ENCODE measurements around the gene SPTLC3. TPM values are rescaled to one million over a fixed set of nuclear protein-coding genes. Genes with fewer than 3 reads are reported as not detected.
"Not testable (repeated sequence)": the region's sequence is repeated elsewhere in the genome, so short reads cannot be mapped to it uniquely, and the experiment has no call there.

Gene SPTLC3
- total RNA-seq, 2 experiments from 2014 or later: 0.02 to 0.26 TPM

DNA sequence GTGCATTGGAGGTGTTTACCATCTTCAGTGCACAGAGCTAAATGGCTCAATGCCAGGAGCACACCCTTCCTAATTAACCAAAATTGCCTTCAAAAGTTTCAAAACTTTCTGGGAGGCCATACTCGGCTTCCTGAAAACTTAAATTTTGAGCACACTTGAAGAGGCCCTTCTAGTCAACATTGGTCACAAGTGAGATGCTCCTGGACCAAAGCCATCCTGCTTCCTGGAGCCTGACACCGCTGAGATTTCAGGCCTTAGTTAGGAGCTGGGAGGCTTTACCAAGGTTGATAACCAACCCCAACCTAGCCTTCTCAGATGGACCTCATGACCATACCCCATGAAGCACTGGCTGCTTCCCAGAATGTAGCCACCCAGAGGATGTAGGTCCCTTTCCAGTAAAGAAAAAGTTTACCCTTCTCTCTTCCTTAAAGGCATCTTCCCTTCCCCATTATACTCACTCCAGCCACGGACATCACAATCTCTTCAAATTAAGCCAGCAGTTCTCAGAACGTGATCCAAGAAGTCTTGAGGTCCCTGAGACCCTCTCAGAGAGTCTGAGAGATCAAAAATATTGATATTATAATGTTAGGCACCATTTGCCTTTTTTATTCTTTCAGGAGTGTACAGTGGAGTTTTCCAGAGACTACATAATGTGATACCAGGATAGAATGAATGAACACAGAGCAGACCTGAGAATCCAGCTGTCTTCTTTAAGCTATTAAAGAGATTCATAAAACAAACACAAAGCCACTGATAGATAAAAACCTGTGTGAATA lies 32.8 kb upstream of the SPTLC3 start:
- intact Hi-C loops (cut with micrococcal nuclease): no loop called here
- Mint-ChIP-seq H3K36me3 (no peaks in the 10 kb centered on the region), H3K4me1 (ENCODE audit: low read depth) (no peaks in the 10 kb centered on the region), H3K4me3 (no peak overlapping the region), H3K9me3 (no peaks in the 10 kb centered on the region), H3K27me3 (peaks cover 6% of the 10 kb centered on the region), H3K27ac (no peak overlapping the region)
- CTCF ChIA-PET: interaction anchor here (1.4 kb wide), 1 partner anchor 129 kb away, joined by 4 read pairs; no protein-coding TSS in a partner anchor
- no peak for DNase-seq
- POLR2A ChIA-PET: no interaction called here

DNA sequence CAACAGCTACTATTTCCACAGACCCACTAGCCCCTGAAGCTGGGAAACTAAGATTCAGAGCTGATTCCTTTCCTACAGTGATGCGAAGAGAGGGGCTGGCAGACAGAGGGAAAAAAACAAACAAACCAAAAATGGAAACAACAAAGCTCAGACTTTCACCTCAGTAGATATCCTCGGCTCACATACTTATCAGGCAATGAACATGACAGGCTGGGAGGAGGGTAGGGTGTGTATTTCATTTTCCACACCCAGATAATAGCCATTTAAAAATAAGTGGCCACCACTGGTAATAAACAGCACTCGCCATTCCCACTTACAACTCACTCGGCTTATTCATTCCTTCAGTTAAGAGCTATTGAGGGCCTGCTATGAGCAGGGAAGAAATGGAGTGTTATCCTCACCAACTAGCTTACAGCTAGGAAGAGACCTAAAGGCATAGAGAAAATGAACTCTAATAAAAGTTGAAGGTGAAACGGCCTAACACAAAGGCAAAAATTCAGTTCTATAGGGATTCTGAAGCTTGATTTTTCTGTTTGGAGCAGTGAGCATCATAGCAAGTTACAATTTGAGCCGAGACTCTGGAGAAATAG lies 32.0 kb upstream of the SPTLC3 start:
- DNase-seq: no peak
- Mint-ChIP-seq H3K4me1 (ENCODE audit: low read depth) (no peaks in the 10 kb centered on the region), H3K9me3 (no peaks in the 10 kb centered on the region), H3K27ac (no peak overlapping the region), H3K4me3 (no peak overlapping the region), H3K36me3 (no peaks in the 10 kb centered on the region), H3K27me3 (peaks cover 6% of the 10 kb centered on the region)
- intact Hi-C loops (cut with micrococcal nuclease): no loop called here
- ChIA-PET POLR2A (interaction anchor here (0.5 kb wide), 1 partner anchor 112 kb away, joined by 3 read pairs; no protein-coding TSS in a partner anchor), CTCF (interaction anchor here (1.4 kb wide), 1 partner anchor 128 kb away, joined by 4 read pairs; no protein-coding TSS in a partner anchor)

GRCh38 chr20:12977328-12978125 lies 31.2 kb upstream of the SPTLC3 start:
- ChIA-PET POLR2A (interaction anchor here (0.5 kb wide), 1 partner anchor 111 kb away, joined by 3 read pairs; no protein-coding TSS in a partner anchor), CTCF (interaction anchor here (1.4 kb wide), 1 partner anchor 128 kb away, joined by 4 read pairs; no protein-coding TSS in a partner anchor)
- no peaks in the 10 kb centered on the region for H3K9me3 Mint-ChIP-seq
- DNase-seq: no peak
- H3K4me3 Mint-ChIP-seq: no peak overlapping the region
- intact Hi-C loops (cut with micrococcal nuclease): no loop called here
- H3K36me3 Mint-ChIP-seq: no peaks in the 10 kb centered on the region
- H3K27me3 Mint-ChIP-seq: peaks cover 6% of the 10 kb centered on the region
- no peak overlapping the region for H3K27ac Mint-ChIP-seq
- no peaks in the 10 kb centered on the region for H3K4me1 Mint-ChIP-seq (ENCODE audit: low read depth)

GRCh38 chr20:12978126-12978394 lies 30.7 kb upstream of the SPTLC3 start:
- H3K9me3 Mint-ChIP-seq: no peaks in the 10 kb centered on the region
- H3K4me3 Mint-ChIP-seq: no peak overlapping the region
- H3K36me3 Mint-ChIP-seq: no peaks in the 10 kb centered on the region
- CTCF ChIA-PET: no interaction called here
- H3K4me1 Mint-ChIP-seq (ENCODE audit: low read depth): no peaks in the 10 kb centered on the region
- POLR2A ChIA-PET: no interaction called here
- no peak overlapping the region for H3K27ac Mint-ChIP-seq
- intact Hi-C loops (cut with micrococcal nuclease): no loop called here
- H3K27me3 Mint-ChIP-seq: peaks cover 6% of the 10 kb centered on the region
- DNase-seq: no peak

- H3K9me3 Mint-ChIP-seq: no peaks in the 10 kb centered on the region
- no peaks in the 10 kb centered on the region for H3K36me3 Mint-ChIP-seq
- no peak overlapping the region for H3K4me3 Mint-ChIP-seq
- CTCF ChIA-PET: no interaction called here
- POLR2A ChIA-PET: no interaction called here
- H3K27ac Mint-ChIP-seq: no peak overlapping the region
- no peak for DNase-seq
- H3K4me1 Mint-ChIP-seq (ENCODE audit: low read depth): no peaks in the 10 kb centered on the region
- H3K27me3 Mint-ChIP-seq: peaks cover 6% of the 10 kb centered on the region
- intact Hi-C loops (cut with micrococcal nuclease): no loop called here
These were observed 29.9 kb upstream of the SPTLC3 start for GRCh38 chr20:12978613-12979495.

DNA sequence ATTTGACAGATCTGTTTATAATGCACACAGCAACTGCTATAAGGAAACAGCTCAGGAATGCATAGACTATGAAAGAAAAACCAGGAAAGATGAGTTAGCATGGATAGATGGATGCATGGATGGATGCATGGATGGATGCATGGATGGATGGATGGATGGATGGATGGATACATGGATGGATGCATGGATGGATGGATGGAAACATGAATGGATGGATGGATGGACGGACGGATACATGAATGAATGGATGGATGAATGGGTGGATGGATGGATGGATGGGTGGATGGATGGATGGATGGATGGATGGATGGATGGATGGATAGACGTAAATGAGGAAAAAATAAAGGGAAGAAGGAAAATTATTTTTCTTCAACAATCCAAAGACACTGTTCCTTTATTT lies 29.1 kb upstream of the SPTLC3 start:
- H3K36me3 Mint-ChIP-seq; DNase-seq; POLR2A ChIA-PET; H3K27ac Mint-ChIP-seq; H3K4me1 Mint-ChIP-seq (ENCODE audit: low read depth); intact Hi-C loops (cut with micrococcal nuclease); H3K4me3 Mint-ChIP-seq; H3K9me3 Mint-ChIP-seq; CTCF ChIA-PET; H3K27me3 Mint-ChIP-seq: not testable (repeated sequence)

GRCh38 chr20:12982098-12982497 lies 26.7 kb upstream of the SPTLC3 start:
- intact Hi-C loops (cut with micrococcal nuclease): no loop called here
- Mint-ChIP-seq H3K27ac (no peak overlapping the region), H3K36me3 (no peaks in the 10 kb centered on the region), H3K27me3 (peaks cover 4% of the 10 kb centered on the region), H3K9me3 (no peaks in the 10 kb centered on the region), H3K4me3 (no peak overlapping the region), H3K4me1 (ENCODE audit: low read depth) (no peaks in the 10 kb centered on the region)
- ChIA-PET POLR2A (no interaction called here), CTCF (no interaction called here)
- no peak for DNase-seq

DNA sequence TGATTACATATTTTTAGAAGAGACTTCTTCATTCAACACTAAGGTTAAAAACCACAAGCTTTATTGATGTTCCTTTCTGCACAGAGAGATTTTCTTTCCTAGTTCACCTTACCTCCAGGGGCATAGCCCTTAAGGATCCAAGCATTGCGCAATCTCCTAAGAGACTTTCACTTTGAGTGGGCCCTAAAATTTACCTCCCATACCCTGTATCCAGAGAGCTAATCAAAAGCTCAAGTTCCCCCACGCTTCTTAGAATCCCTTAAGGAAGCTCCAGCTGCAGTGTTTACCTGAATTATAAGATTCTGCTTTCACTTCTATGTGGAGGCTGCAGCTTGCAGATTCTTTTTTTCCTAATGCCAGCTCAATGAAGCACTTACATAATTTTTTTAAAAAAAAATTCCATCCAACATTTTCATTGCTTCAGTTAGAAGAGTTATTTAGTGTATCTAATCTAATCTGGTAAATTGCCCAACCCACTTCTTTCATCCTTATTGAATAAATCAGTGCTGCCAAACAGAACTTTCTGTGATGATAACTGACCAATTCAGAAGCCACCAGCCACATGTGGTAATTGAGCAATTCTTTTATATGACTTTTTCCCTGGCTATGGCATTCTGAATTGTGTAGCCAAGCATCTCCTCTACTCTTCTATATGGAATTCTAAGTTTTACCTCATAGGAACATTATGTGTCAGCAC lies 24.6 kb upstream of the SPTLC3 start:
- CTCF ChIA-PET: no interaction called here
- no peak overlapping the region for H3K27ac Mint-ChIP-seq
- DNase-seq: no peak

GRCh38 chr20:12984863-12985262 lies 23.9 kb upstream of the SPTLC3 start:
- POLR2A ChIA-PET: no interaction called here
- CTCF ChIA-PET: no interaction called here
- DNase-seq: no peak
- intact Hi-C loops (cut with micrococcal nuclease): no loop called here
- H3K9me3 Mint-ChIP-seq: no peaks in the 10 kb centered on the region
- no peak overlapping the region for H3K4me3 Mint-ChIP-seq
- peaks cover 2% of the 10 kb centered on the region for H3K27me3 Mint-ChIP-seq
- no peak overlapping the region for H3K27ac Mint-ChIP-seq
- H3K36me3 Mint-ChIP-seq: no peaks in the 10 kb centered on the region
- H3K4me1 Mint-ChIP-seq (ENCODE audit: low read depth): no peaks in the 10 kb centered on the region

More for the DNA sequence above, 24.6 kb upstream of the SPTLC3 start:
- POLR2A ChIA-PET: no interaction called here
- Mint-ChIP-seq H3K9me3 (no peaks in the 10 kb centered on the region), H3K27me3 (peaks cover 2% of the 10 kb centered on the region), H3K36me3 (no peaks in the 10 kb centered on the region), H3K4me1 (ENCODE audit: low read depth) (no peaks in the 10 kb centered on the region), H3K4me3 (no peak overlapping the region)
- intact Hi-C loops (cut with micrococcal nuclease): no loop called here

DNA sequence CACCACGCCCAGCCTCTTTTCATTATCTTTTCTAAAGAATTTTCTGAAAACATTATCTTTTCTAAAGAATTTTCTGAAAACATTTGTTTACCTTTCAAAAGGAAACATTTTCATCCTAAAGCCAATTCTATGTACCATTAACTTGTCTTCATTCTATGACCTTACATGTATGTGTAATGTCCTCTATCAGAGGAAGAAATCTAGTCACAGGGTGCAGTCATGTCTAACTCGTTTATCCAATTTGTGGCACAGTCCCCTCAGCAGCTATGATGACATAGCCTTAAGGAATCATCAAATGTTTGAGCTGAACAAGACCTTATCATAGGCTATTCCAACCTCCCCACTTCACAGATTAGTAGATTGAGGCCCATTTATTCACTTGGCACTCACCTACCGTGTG lies 21.5 kb upstream of the SPTLC3 start:
- Mint-ChIP-seq H3K36me3 (no peaks in the 10 kb centered on the region), H3K4me3 (no peak overlapping the region), H3K9me3 (no peaks in the 10 kb centered on the region), H3K27me3 (peaks cover 2% of the 10 kb centered on the region), H3K27ac (no peak overlapping the region), H3K4me1 (ENCODE audit: low read depth) (no peaks in the 10 kb centered on the region)
- intact Hi-C loops (cut with micrococcal nuclease): no loop called here
- CTCF ChIA-PET: no interaction called here
- POLR2A ChIA-PET: no interaction called here
- no peak for DNase-seq

DNA sequence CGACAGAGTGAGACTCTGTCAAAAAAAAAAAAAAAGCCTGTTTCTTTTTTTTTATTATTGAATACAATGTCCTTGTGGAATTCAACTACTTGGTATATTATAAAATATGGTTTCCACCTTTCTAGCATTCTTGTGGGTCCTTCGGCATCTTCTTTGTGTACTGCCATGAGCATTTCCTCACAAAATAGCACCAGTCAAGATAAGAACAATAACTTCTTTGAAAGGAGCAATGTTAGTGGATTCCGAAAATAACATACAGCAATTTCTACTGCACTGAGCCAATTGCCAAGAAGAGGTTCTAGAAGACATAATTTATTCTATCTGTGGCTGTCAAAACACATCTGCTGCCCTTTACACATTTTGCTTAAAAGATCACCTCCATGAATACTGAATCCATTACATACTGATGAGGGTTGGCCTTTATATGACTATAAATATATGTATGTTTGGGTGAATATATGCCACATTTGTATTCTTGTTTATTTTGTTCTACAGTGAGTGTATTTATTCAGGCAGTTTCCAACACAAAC lies 19.1 kb upstream of the SPTLC3 start:
- no peak for DNase-seq

More for the DNA sequence above, 19.1 kb upstream of the SPTLC3 start:
- Mint-ChIP-seq H3K27me3 (peaks cover 2% of the 10 kb centered on the region), H3K27ac (no peak overlapping the region), H3K4me3 (no peak overlapping the region), H3K9me3 (no peaks in the 10 kb centered on the region), H3K36me3 (no peaks in the 10 kb centered on the region), H3K4me1 (ENCODE audit: low read depth) (no peaks in the 10 kb centered on the region)
- intact Hi-C loops (cut with micrococcal nuclease): no loop called here
- ChIA-PET CTCF (no interaction called here), POLR2A (no interaction called here)
